Esophagus (tissue), 2 donors: ENCODE results near the gene UBC. TPM values are rescaled to one million over a fixed set of nuclear protein-coding genes. Genes with fewer than 3 reads are reported as not detected.
"Not testable (repeated sequence)": the region's sequence is repeated elsewhere in the genome, so short reads cannot be mapped to it uniquely, and the experiment has no call there.

Experiments used
- H3K27ac ChIP-seq, 2 donors: one replicate each; pipeline ENCODE4 v1.5.1; 2013; ENCODE audit warnings: low read depth in 2 of 2, mild to moderate bottlenecking in 2 of 2, inconsistent platforms in 1 of 2, low read length in 1 of 2, moderate library complexity in 1 of 2
- H3K27me3 ChIP-seq, 2 donors: one replicate each; pipeline ENCODE4 v1.6.1; 2013; ENCODE audit warnings: low read length in 2 of 2, control low read depth in 1 of 2, mild to moderate bottlenecking in 1 of 2; ENCODE audit not compliant: insufficient read depth in 2 of 2, control insufficient read depth in 1 of 2
- H3K36me3 ChIP-seq, 2 donors: one replicate each; pipeline ENCODE4 v1.6.1; 2013; ENCODE audit warnings: low read length in 1 of 2; ENCODE audit not compliant: control insufficient read depth in 2 of 2, insufficient read depth in 2 of 2
- H3K4me1 ChIP-seq, 2 donors: one replicate each; pipeline ENCODE4 v1.6.1; 2013; ENCODE audit warnings: low read length in 1 of 2; ENCODE audit not compliant: control insufficient read depth in 2 of 2, insufficient read depth in 2 of 2
- H3K4me3 ChIP-seq, 2 donors: one replicate each; pipeline ENCODE4 v1.5.1; 2013; ENCODE audit warnings: low read length in 2 of 2, mild to moderate bottlenecking in 2 of 2, low read depth in 1 of 2, moderate library complexity in 1 of 2
- H3K9me3 ChIP-seq, 2 donors: one replicate each; pipeline ENCODE4 v1.6.1; 2013; ENCODE audit warnings: mild to moderate bottlenecking in 2 of 2, low read depth in 1 of 2, low read length in 1 of 2, moderate library complexity in 1 of 2; ENCODE audit not compliant: control insufficient read depth in 2 of 2, insufficient read depth in 1 of 2
- WGBS, 2 donors: extraction: QIAGEN DNeasy Blood & Tissue Kit; methylation state at CpG; one replicate each; pipeline ENCODE4 v1.1.7; 2013; 5-methylcytosine and 5-hydroxymethylcytosine counted together
- polyA plus RNA-seq, 2 donors: library from polyadenylated mRNA; stranded (reverse); fragments of 200-250 nt; gene quantifications; one replicate each; pipeline ENCODE4 v1.2.3, GENCODE V29; 2013
- donor health status: healthy with polysubstance abuse.
- donor health status: Bipolar disorder and iron deficiency.

UBC gene
- polyA plus RNA-seq, 2 donors, result 1,354 to 1,419 TPM

GRCh38 chr12:124925117-124925516, 10.7 kb upstream of the UBC start:
- peaks cover 0 to 9% of the 10 kb centered on the region in 2 donors for H3K4me1 ChIP-seq
- no peaks in the 10 kb centered on the region for H3K9me3 ChIP-seq
- H3K27me3 ChIP-seq, result no peaks in the 10 kb centered on the region
- no peak overlapping the region for H3K27ac ChIP-seq
- H3K36me3 ChIP-seq, result no peaks in the 10 kb centered on the region
- no peak overlapping the region for H3K4me3 ChIP-seq
- 86 to 87% methylated on average over 10 of the region's 10 CpGs for WGBS, 2 donors

- Histone ChIP-seq H3K4me1 (peaks cover 0 to 9% of the 10 kb centered on the region in 2 donors), H3K4me3 (no peak overlapping the region), H3K27me3 (no peaks in the 10 kb centered on the region), H3K36me3 (no peaks in the 10 kb centered on the region), H3K27ac (peak overlapping the region; percentile 61 to 80), H3K9me3 (no peaks in the 10 kb centered on the region)
- 58 to 68% methylated on average over 12 of the region's 12 CpGs for WGBS, 2 donors
Observed at GRCh38 chr12:124923905-124924734, 9.7 kb upstream of the UBC start.

- Histone ChIP-seq H3K27me3 (no peaks in the 10 kb centered on the region), H3K9me3 (no peaks in the 10 kb centered on the region), H3K27ac (peak overlapping the region; percentile 60 to 94), H3K36me3 (no peaks in the 10 kb centered on the region), H3K4me3 (peak overlapping the region in 1 of 2 donors; percentile 14), H3K4me1 (peaks cover 0 to 4% of the 10 kb centered on the region in 2 donors)
- WGBS, 2 donors, result 28% methylated on average over 16 of the region's 16 CpGs
Observed at GRCh38 chr12:124921200-124922031, 7.0 kb upstream of the UBC start.

GRCh38 chr12:124920353-124920935, 6.0 kb upstream of the UBC start:
- Histone ChIP-seq H3K36me3 (no peaks in the 10 kb centered on the region), H3K9me3 (no peaks in the 10 kb centered on the region), H3K27me3 (no peaks in the 10 kb centered on the region), H3K27ac (peak overlapping the region; percentile 94 to 99), H3K4me1 (peaks cover 0 to 4% of the 10 kb centered on the region in 2 donors), H3K4me3 (no peak overlapping the region)
- 72 to 75% methylated on average over 4 of the region's 4 CpGs for WGBS, 2 donors

- peaks cover 0 to 4% of the 10 kb centered on the region in 2 donors for H3K4me1 ChIP-seq
- peak overlapping the region in 1 of 2 donors; percentile 37 for H3K4me3 ChIP-seq
- no peaks in the 10 kb centered on the region for H3K27me3 ChIP-seq
- H3K27ac ChIP-seq, result peak overlapping the region; percentile 99 to 100
- no peaks in the 10 kb centered on the region for H3K36me3 ChIP-seq
- WGBS, 2 donors, result 48 to 50% methylated on average over 17 of the region's 17 CpGs
- H3K9me3 ChIP-seq, result no peaks in the 10 kb centered on the region
Observed at GRCh38 chr12:124919521-124920352, 5.3 kb upstream of the UBC start.

GRCh38 chr12:124918622-124918988, 4.2 kb upstream of the UBC start:
- H3K9me3 ChIP-seq, H3K36me3 ChIP-seq, H3K4me3 ChIP-seq, H3K27me3 ChIP-seq, H3K4me1 ChIP-seq: not testable (repeated sequence)
- peak overlapping the region; percentile 99 to 100 for H3K27ac ChIP-seq
- 68 to 76% methylated on average over 3 of the region's 3 CpGs for WGBS, 2 donors

GRCh38 chr12:124917841-124918621, 3.6 kb upstream of the UBC start:
- Histone ChIP-seq H3K4me1 (peaks cover 0 to 4% of the 10 kb centered on the region in 2 donors), H3K9me3 (no peaks in the 10 kb centered on the region), H3K36me3 (peaks cover 0 to 7% of the 10 kb centered on the region in 2 donors), H3K4me3 (peak overlapping the region in 1 of 2 donors; percentile 35), H3K27me3 (no peaks in the 10 kb centered on the region), H3K27ac (peak overlapping the region; percentile 99 to 100)
- 24 to 35% methylated on average over 12 of the region's 12 CpGs for WGBS, 2 donors

- peak overlapping the region in 1 of 2 donors; percentile 80 for H3K4me3 ChIP-seq
- peaks cover 0 to 7% of the 10 kb centered on the region in 2 donors for H3K36me3 ChIP-seq
- peaks cover 0 to 4% of the 10 kb centered on the region in 2 donors for H3K4me1 ChIP-seq
- H3K9me3 ChIP-seq, result no peaks in the 10 kb centered on the region
- H3K27ac ChIP-seq, result peak overlapping the region; percentile 99 to 100
- no peaks in the 10 kb centered on the region for H3K27me3 ChIP-seq
- 0 to 1% methylated on average over 19 of the region's 19 CpGs for WGBS, 2 donors
Observed at GRCh38 chr12:124917135-124917840, 2.8 kb upstream of the UBC start.
